B cell (primary cell): ENCODE measurements around the gene BYSL. TPM values are rescaled to one million over a fixed set of nuclear protein-coding genes. Genes with fewer than 3 reads are reported as not detected.

Source experiments
- ATAC-seq: fragments of 200-7000 bp; cut with Tn5 transposase; one replicate; pipeline ENCODE4 v1.10.0; 2021; ENCODE audit warnings: low read depth, mild to moderate bottlenecking, moderate number of reproducible peaks, moderate library complexity
- CTCF ChIA-PET: fragments of 350-600 bp; sonication (Branson Sonifier 250); formaldehyde crosslinking; loops from one replicate; lab custom pipeline; 2021; ENCODE audit warnings: antibody characterized with exemption, inconsistent platforms; lab: Charles Lee
- POLR2A ChIA-PET: fragments of 350-600 bp; sonication (Branson Sonifier 250); formaldehyde crosslinking; loops from one replicate; lab custom pipeline; 2021; ENCODE audit warnings: antibody characterized with exemption; lab: Charles Lee
- DNase-seq: peaks from one replicate; pipeline ENCODE4 v3.0.0; 2013
- H2AFZ ChIP-seq: 2 replicates; pipeline ENCODE4 v1.6.1; 2012; ENCODE audit warnings: mild to moderate bottlenecking, low read depth, low read length; ENCODE audit not compliant: insufficient read depth, poor library complexity, severe bottlenecking
- H3K27ac ChIP-seq, 2 donors: 1 replicate in 1 of 2; 2 replicates in 1 of 2; pipeline ENCODE4 v1.5.1; 2012 to 2013; ENCODE audit warnings: low read length in 2 of 2, mild to moderate bottlenecking in 2 of 2, moderate library complexity in 1 of 2
- H3K27me3 ChIP-seq, 4 experiments: fragments of 200-600 bp in 1 of 4; sonication (generic) in 1 of 4; replicated peaks in 1 of 4; 1 replicate in 2 of 4; 2 replicates in 2 of 4; pipeline versions ENCODE4 v1.6.1 to v1.7.0; 2013 to 2016; ENCODE audit warnings: low read length in 3 of 4, mild to moderate bottlenecking in 2 of 4, mixed read lengths in 1 of 4, moderate library complexity in 1 of 4; ENCODE audit not compliant: insufficient read depth in 4 of 4, control insufficient read depth in 3 of 4; ENCODE audit errors: control extremely low read depth in 1 of 4
- H3K36me3 ChIP-seq, 2 experiments: replicated peaks in 1 of 2; 1 replicate in 1 of 2; 2 replicates in 1 of 2; pipeline versions ENCODE4 v1.6.1 to v1.7.1; 2013; ENCODE audit warnings: low read length in 1 of 2; ENCODE audit not compliant: insufficient read depth in 2 of 2, control insufficient read depth in 1 of 2; ENCODE audit errors: control extremely low read depth in 1 of 2, extremely low read depth in 1 of 2
- H3K4me1 ChIP-seq, 2 donors: fragments of 200-600 bp in 1 of 2; sonication (generic) in 1 of 2; 1 replicate in 1 of 2; 2 replicates in 1 of 2; pipeline versions ENCODE4 v1.5.1 to v1.6.1; 2013 to 2017; ENCODE audit warnings: low read length in 2 of 2; ENCODE audit not compliant: control insufficient read depth in 2 of 2, insufficient read depth in 2 of 2
- H3K4me2 ChIP-seq: replicated peaks from 2 replicates; pipeline ENCODE3; 2012; ENCODE audit warnings: mild to moderate bottlenecking, low read depth, low read length; ENCODE audit not compliant: poor library complexity, severe bottlenecking
- H3K4me3 ChIP-seq, 5 experiments: fragments of 200-600 bp in 1 of 5; sonication (generic) in 1 of 5; 1 replicate in 3 of 5; 2 replicates in 2 of 5; pipeline versions ENCODE4 v1.5.1 to v1.7.0; 2011 to 2016; ENCODE audit warnings: low read length in 4 of 5, mild to moderate bottlenecking in 4 of 5, low read depth in 2 of 5, control low read depth in 1 of 5, moderate library complexity in 1 of 5; ENCODE audit not compliant: insufficient read depth in 1 of 5; ENCODE audit errors: control extremely low read depth in 1 of 5, extremely low read depth in 1 of 5
- H3K79me2 ChIP-seq: fragments of 200-600 bp; sonication (generic); one replicate; pipeline ENCODE4 v1.6.0; 2016; ENCODE audit warnings: low read length; ENCODE audit not compliant: control insufficient read depth, insufficient read depth
- H3K9ac ChIP-seq: fragments of 200-600 bp; sonication (generic); 2 replicates; pipeline ENCODE4 v1.6.1; 2017; ENCODE audit warnings: mild to moderate bottlenecking, low read length, moderate library complexity
- H3K9me3 ChIP-seq, 3 donors: one replicate each; pipeline versions ENCODE4 v1.6.1 to v1.7.1; 2013; ENCODE audit warnings: low read length in 2 of 3; ENCODE audit not compliant: control insufficient read depth in 2 of 3, insufficient read depth in 1 of 3; ENCODE audit errors: control extremely low read depth in 1 of 3
- H4K20me1 ChIP-seq: 2 replicates; pipeline ENCODE4 v1.6.0; 2012; ENCODE audit warnings: mild to moderate bottlenecking, low read length; ENCODE audit not compliant: insufficient read depth, control insufficient read depth, poor library complexity, severe bottlenecking
- H3K27ac Mint-ChIP-seq: one replicate; pipeline ENCODE4 v1.8.0; 2021; ENCODE audit warnings: mixed read lengths
- H3K27me3 Mint-ChIP-seq: one replicate; pipeline ENCODE4 v1.8.0; 2021; ENCODE audit warnings: mixed read lengths
- H3K4me1 Mint-ChIP-seq: one replicate; pipeline ENCODE4 v1.8.0; 2021; ENCODE audit warnings: mixed read lengths
- H3K4me3 Mint-ChIP-seq: one replicate; pipeline ENCODE4 v1.8.0; 2021; ENCODE audit warnings: mixed read lengths
- H3K9me3 Mint-ChIP-seq: one replicate; pipeline ENCODE4 v1.8.0; 2022; ENCODE audit warnings: mixed read lengths; ENCODE audit not compliant: insufficient read depth
- EZH2 ChIP-seq: IDR thresholded peaks from 2 replicates; pipeline ENCODE4 v1.6.1; 2012; ENCODE audit warnings: borderline replicate concordance, low read depth, mild to moderate bottlenecking, moderate library complexity, low read length; ENCODE audit not compliant: insufficient read depth, poor library complexity, severe bottlenecking
- WGBS: methylation state at CpG from one replicate; pipeline ENCODE4 v1.1.5; 2013; ENCODE audit warnings: missing lambda C conversion rate; ENCODE audit not compliant: insufficient coverage; 5-methylcytosine and 5-hydroxymethylcytosine counted together
- intact Hi-C: fragments of 100-400 bp; cut with micrococcal nuclease; formaldehyde crosslinking; loops from one replicate; pipeline ENCODE4 v1.10.0; 2022
- polyA plus RNA-seq: library from polyadenylated mRNA; depleted of rRNA; stranded (reverse); fragments of >200 nt; gene quantifications from 2 replicates; pipeline ENCODE4 v1.2.3, GENCODE V29; 2012
- total RNA-seq, 2 donors: library from RNA; stranded (reverse); fragments of 120-200 nt in 1 of 2; gene quantifications; 1 replicate in 1 of 2; 2 replicates in 1 of 2; pipeline versions ENCODE4 v1.2.3 to v1.2.4, GENCODE V29; 2013 to 2022
- TF ChIP-seq, protein P1 (sequence below): fragments of 200-600 bp; IDR thresholded peaks from one replicate; pipeline ENCODE4 v1.8.0; 2022; ENCODE audit warnings: antibody characterized with exemption, mild to moderate bottlenecking

BYSL gene
- total and polyA plus RNA-seq, 2 donors (not counting 1 experiment from before 2014, with no cell fraction given): 6.0 to 11.1 TPM

DNA sequence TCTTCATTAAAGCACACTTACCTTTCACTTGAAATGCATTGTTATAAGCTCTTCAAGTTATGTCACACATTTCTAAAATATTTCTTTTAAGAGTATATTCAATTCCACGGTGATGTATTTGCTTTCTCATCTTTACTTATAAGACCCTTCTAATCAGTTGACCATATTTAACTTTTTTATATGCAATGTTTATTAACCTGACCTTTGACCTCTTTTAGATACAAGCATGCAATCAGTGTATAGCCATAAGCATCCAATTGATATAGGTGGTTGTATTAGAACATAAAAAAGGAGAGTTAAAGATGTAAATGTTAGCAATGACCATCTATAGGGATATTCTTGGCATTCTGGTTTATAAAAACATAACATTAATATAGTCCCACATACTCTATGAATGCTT lies 35.4 kb upstream of the BYSL start:
- Histone ChIP-seq H4K20me1 (no peaks in the 10 kb centered on the region), H3K79me2 (peaks cover 3% of the 10 kb centered on the region), H3K4me1 (no peaks in the 10 kb centered on the region), H2AFZ (no peak overlapping the region), H3K4me3 (no peak overlapping the region), H3K27ac (no peak overlapping the region), H3K27me3 (no peaks in the 10 kb centered on the region), H3K4me2 (no peak overlapping the region), H3K36me3 (no peaks in the 10 kb centered on the region), H3K9me3 (no peaks in the 10 kb centered on the region), H3K9ac (no peak overlapping the region)
- Mint-ChIP-seq H3K9me3 (no peaks in the 10 kb centered on the region), H3K27ac (no peak overlapping the region), H3K4me3 (no peak overlapping the region), H3K4me1 (no peaks in the 10 kb centered on the region), H3K27me3 (no peaks in the 10 kb centered on the region)
- ATAC-seq: no peak
- no peak for TF ChIP-seq EZH2
- TF ChIP-seq, protein P1, sequence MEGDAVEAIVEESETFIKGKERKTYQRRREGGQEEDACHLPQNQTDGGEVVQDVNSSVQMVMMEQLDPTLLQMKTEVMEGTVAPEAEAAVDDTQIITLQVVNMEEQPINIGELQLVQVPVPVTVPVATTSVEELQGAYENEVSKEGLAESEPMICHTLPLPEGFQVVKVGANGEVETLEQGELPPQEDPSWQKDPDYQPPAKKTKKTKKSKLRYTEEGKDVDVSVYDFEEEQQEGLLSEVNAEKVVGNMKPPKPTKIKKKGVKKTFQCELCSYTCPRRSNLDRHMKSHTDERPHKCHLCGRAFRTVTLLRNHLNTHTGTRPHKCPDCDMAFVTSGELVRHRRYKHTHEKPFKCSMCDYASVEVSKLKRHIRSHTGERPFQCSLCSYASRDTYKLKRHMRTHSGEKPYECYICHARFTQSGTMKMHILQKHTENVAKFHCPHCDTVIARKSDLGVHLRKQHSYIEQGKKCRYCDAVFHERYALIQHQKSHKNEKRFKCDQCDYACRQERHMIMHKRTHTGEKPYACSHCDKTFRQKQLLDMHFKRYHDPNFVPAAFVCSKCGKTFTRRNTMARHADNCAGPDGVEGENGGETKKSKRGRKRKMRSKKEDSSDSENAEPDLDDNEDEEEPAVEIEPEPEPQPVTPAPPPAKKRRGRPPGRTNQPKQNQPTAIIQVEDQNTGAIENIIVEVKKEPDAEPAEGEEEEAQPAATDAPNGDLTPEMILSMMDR: no peak
- no peak for DNase-seq
- WGBS: no CpG with 5 or more reads among the region's 1 CpG
- ChIA-PET POLR2A (no interaction called here), CTCF (no interaction called here)
- intact Hi-C loops: no loop called here

DNA sequence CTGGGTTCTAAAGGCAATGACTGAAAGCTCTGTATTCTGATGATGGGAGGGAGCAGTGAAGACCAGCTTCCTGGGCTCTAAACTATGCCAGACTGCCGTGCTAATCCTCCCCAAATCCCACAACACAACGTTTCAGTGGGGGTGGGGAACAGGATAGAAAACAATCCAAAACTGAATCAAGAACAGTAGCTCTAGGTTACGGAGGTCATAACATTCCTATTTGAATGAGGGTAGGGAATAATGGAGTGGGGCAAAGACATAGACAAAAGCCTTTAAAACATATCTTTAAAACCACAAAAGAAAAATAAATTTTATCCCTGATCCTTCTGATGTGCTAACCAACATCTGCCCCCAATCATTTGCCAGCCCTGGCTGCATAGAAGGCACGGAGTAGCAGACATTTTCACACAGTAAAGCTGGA lies 34.0 kb upstream of the BYSL start:
- Mint-ChIP-seq H3K4me3 (no peak overlapping the region), H3K27me3 (no peaks in the 10 kb centered on the region), H3K9me3 (no peaks in the 10 kb centered on the region), H3K27ac (no peak overlapping the region), H3K4me1 (no peaks in the 10 kb centered on the region)
- intact Hi-C loops: no loop called here
- ChIA-PET CTCF (interaction anchor here (0.6 to 1.2 kb wide), 2 partner anchors 33 to 192 kb away, joined by 3 to 5 read pairs; partner anchors contain the start of genes BYSL and MED20), POLR2A (interaction anchor here (0.6 kb wide), 1 partner anchor 1420 kb away, joined by 4 read pairs; no protein-coding TSS in a partner anchor)
- H3K36me3 ChIP-seq: no peaks in the 10 kb centered on the region
- TF ChIP-seq, protein P1: no peak
- no peak for TF ChIP-seq EZH2
- no peaks in the 10 kb centered on the region for H3K4me1 ChIP-seq
- H3K4me3 ChIP-seq: no peak overlapping the region
- H3K27ac ChIP-seq: no peak overlapping the region
- H3K4me2 ChIP-seq: no peak overlapping the region
- DNase-seq (no peak), ATAC-seq (no peak)
- peaks cover 3% of the 10 kb centered on the region for H3K79me2 ChIP-seq
- no CpG with 5 or more reads among the region's 4 CpGs for whole genome bisulfite sequencing
- H3K9me3 ChIP-seq: no peaks in the 10 kb centered on the region
- no peaks in the 10 kb centered on the region for H3K27me3 ChIP-seq
- no peak overlapping the region for H2AFZ ChIP-seq
- no peak overlapping the region for H3K9ac ChIP-seq
- no peaks in the 10 kb centered on the region for H4K20me1 ChIP-seq
